Adipose tissue (tissue), 3 donors: Measurements from ENCODE around the gene LILRB1. TPM values are rescaled to one million over a fixed set of nuclear protein-coding genes. Genes with fewer than 3 reads are reported as not detected.

Experiments
- H3K27ac ChIP-seq: one replicate; pipeline ENCODE4 v1.5.1; 2013; ENCODE audit warnings: low read depth, low read length
- WGBS, 3 donors: extraction: QIAGEN DNeasy Blood & Tissue Kit; methylation state at CpG; one replicate each; pipeline ENCODE4 v1.1.7; 2013; 5-methylcytosine and 5-hydroxymethylcytosine counted together
- polyA plus RNA-seq, 3 donors: library from polyadenylated mRNA; stranded (reverse); fragments of 200-250 nt; gene quantifications; one replicate each; pipeline ENCODE4 v1.2.3, GENCODE V29; 2013
- donor health status: healthy with polysubstance abuse.
- donor health status: Bipolar disorder and iron deficiency.
- donor health status: healthy.

Gene LILRB1
- polyA plus RNA-seq, 3 donors, result 1.3 to 6.1 (median 1.5) TPM

- 23 to 28% (median 24%) methylated on average over 3 of the region's 3 CpGs for WGBS, 3 donors
- no peak overlapping the region for H3K27ac ChIP-seq
Observed at GRCh38 chr19:54684527-54684926, 54.2 kb downstream of the LILRB1 start.

Other genes starting within 250 kb of the LILRB1 start
- 10 to 100 TPM in 1 of 3 donors, under 1 TPM in 2; 0.70 to 11.9 (median 0.79) TPM for gene TTYH1, start 215.0 kb upstream of the LILRB1 start, polyA plus RNA-seq
- gene LENG8, start 181.3 kb upstream of the LILRB1 start, polyA plus RNA-seq, result 100 to 1,000 TPM; 139 to 155 (median 151) TPM
- 10 to 100 TPM in 1 of 3 donors, 1 to 10 TPM in 2; 5.7 to 19.7 (median 7.3) TPM for gene LENG9, start 166.7 kb upstream of the LILRB1 start, polyA plus RNA-seq
- 10 to 100 TPM; 17.1 to 37.7 (median 20.8) TPM for gene CDC42EP5, start 157.2 kb upstream of the LILRB1 start, polyA plus RNA-seq
- gene LAIR2, start 127.7 kb upstream of the LILRB1 start, polyA plus RNA-seq, result not detected
- 1 to 10 TPM in 2 of 3 donors, under 1 TPM in 1; 0.68 to 7.9 (median 6.6) TPM for gene LILRA2, start 56.7 kb upstream of the LILRB1 start, polyA plus RNA-seq
- 1 to 10 TPM in 2 of 3 donors, under 1 TPM in 1; 0.31 to 2.1 (median 1.3) TPM for gene LILRA1, start 36.9 kb upstream of the LILRB1 start, polyA plus RNA-seq
- gene LILRB4, start 32.5 kb downstream of the LILRB1 start, polyA plus RNA-seq, result 1 to 10 TPM; 1.3 to 8.3 (median 5.8) TPM
- gene KIR3DL3, start 94.0 kb downstream of the LILRB1 start, polyA plus RNA-seq, result not detected
- gene KIR2DL3, start 108.0 kb downstream of the LILRB1 start, polyA plus RNA-seq, result under 1 TPM in 1 of 3 donors, not detected in 2; 0.04 TPM
- gene KIR2DL1, start 139.3 kb downstream of the LILRB1 start, polyA plus RNA-seq, result not detected
- gene KIR2DL4, start 173.1 kb downstream of the LILRB1 start, polyA plus RNA-seq, result not detected
- not detected for gene KIR3DL1, start 186.0 kb downstream of the LILRB1 start, polyA plus RNA-seq
- gene KIR2DS4, start 202.2 kb downstream of the LILRB1 start, polyA plus RNA-seq, result not detected
- under 1 TPM in 1 of 3 donors, not detected in 2; 0.06 TPM for gene KIR3DL2, start 220.0 kb downstream of the LILRB1 start, polyA plus RNA-seq
- gene FCAR, start 243.8 kb downstream of the LILRB1 start, polyA plus RNA-seq, result 10 to 100 TPM in 1 of 3 donors, 1 to 10 TPM in 1, under 1 TPM in 1; 0.26 to 10.1 (median 7.5) TPM